Measurements from ENCODE around the gene STK39.

DNA sequence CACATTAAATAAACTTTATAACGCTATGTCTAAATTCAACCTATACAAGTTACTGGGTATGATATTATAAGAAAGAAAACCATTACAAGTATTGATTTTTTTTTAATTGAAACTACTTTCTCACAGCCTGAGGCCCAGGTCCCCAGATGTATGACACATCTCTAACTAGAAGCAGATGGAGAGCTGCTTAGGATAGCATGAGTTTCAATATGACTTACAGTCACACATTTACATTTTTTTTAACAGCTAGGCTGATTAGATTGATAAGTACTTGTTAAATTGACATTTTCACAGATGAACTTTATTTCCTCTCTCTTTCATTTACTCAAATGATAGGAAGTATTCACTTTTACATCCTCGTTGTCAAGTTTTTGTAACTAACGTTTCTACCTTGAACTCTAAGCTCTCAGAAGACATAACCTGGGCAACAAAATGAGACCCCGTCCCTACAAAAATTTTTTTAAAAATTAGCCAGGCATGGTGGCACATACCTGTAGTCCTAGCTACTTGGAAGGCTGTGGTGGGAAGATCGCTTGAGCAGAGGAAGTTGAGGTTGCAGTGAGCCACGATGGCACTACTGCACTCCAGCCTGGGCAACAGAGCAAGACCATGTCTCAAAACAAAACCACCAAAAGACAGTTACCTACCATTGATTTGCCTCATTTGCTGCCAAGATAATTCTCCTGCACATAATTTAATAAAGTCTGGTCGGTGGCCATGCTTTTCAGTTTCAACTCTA is 52.4 kb downstream of the STK39 start:
- TF ChIP-seq, protein P1, sequence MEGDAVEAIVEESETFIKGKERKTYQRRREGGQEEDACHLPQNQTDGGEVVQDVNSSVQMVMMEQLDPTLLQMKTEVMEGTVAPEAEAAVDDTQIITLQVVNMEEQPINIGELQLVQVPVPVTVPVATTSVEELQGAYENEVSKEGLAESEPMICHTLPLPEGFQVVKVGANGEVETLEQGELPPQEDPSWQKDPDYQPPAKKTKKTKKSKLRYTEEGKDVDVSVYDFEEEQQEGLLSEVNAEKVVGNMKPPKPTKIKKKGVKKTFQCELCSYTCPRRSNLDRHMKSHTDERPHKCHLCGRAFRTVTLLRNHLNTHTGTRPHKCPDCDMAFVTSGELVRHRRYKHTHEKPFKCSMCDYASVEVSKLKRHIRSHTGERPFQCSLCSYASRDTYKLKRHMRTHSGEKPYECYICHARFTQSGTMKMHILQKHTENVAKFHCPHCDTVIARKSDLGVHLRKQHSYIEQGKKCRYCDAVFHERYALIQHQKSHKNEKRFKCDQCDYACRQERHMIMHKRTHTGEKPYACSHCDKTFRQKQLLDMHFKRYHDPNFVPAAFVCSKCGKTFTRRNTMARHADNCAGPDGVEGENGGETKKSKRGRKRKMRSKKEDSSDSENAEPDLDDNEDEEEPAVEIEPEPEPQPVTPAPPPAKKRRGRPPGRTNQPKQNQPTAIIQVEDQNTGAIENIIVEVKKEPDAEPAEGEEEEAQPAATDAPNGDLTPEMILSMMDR (IDR thresholded peaks at IDR 0.05) = no peak
- TF ChIP-seq POLR2A (IDR thresholded peaks at IDR 0.05) = no peak
